GM23338 (cell line): ENCODE measurements around the gene NCBP3. TPM values are rescaled to one million over a fixed set of nuclear protein-coding genes. Genes with fewer than 3 reads are reported as not detected.

Source experiments
- ATAC-seq: fragments of 200-7000 bp; cut with Tn5 transposase; 3 replicates; pipeline ENCODE4 v1.9.1; 2020
- DNase-seq: peaks from one replicate; pipeline ENCODE4 v3.0.0-alpha.2; 2015; ENCODE audit warnings: low spot score
- H2AFZ ChIP-seq: fragments of 200-600 bp; sonication (generic); 2 replicates; pipeline ENCODE4 v1.8.0; 2016; ENCODE audit warnings: antibody characterized with exemption, mild to moderate bottlenecking, moderate library complexity
- H3F3A ChIP-seq: fragments of 200-600 bp; sonication (generic); replicated peaks from 2 replicates; pipeline ENCODE4 v1.8.0; 2017; ENCODE audit warnings: antibody characterized with exemption, mixed run types, low read depth
- H3K27ac ChIP-seq: fragments of 200-600 bp; sonication (generic); 2 replicates; pipeline ENCODE4 v1.6.1; 2016; ENCODE audit warnings: low read depth
- H3K27me3 ChIP-seq: fragments of 200-600 bp; sonication (generic); 2 replicates; pipeline ENCODE4 v1.8.0; 2016; ENCODE audit warnings: mild to moderate bottlenecking, mixed run types, moderate library complexity; ENCODE audit not compliant: insufficient read depth
- H3K36me3 ChIP-seq: fragments of 200-600 bp; sonication (generic); 2 replicates; pipeline ENCODE4 v1.8.0; 2016; ENCODE audit warnings: mild to moderate bottlenecking; ENCODE audit not compliant: insufficient read depth
- H3K4me1 ChIP-seq: fragments of 200-600 bp; sonication (generic); 2 replicates; pipeline ENCODE4 v1.8.0; 2016; ENCODE audit warnings: mild to moderate bottlenecking, moderate library complexity; ENCODE audit not compliant: insufficient read depth
- H3K4me2 ChIP-seq: fragments of 200-600 bp; sonication (generic); 2 replicates; pipeline ENCODE4 v1.7.1; 2017; ENCODE audit warnings: mixed run types
- H3K4me3 ChIP-seq: fragments of 200-600 bp; sonication (generic); 2 replicates; pipeline ENCODE4 v1.6.1; 2016; ENCODE audit warnings: mixed run types
- H3K79me2 ChIP-seq: fragments of 200-600 bp; sonication (generic); replicated peaks from 2 replicates; pipeline ENCODE4 v1.8.0; 2017; ENCODE audit warnings: mild to moderate bottlenecking; ENCODE audit not compliant: insufficient read depth
- H3K9me2 ChIP-seq: fragments of 200-600 bp; sonication (generic); 2 replicates; pipeline ENCODE4 v1.8.0; 2017; ENCODE audit not compliant: insufficient read depth
- H4K20me1 ChIP-seq: fragments of 200-600 bp; sonication (generic); replicated peaks from 2 replicates; pipeline ENCODE4 v1.8.0; 2017; ENCODE audit warnings: mild to moderate bottlenecking; ENCODE audit not compliant: insufficient read depth
- H3K27ac Mint-ChIP-seq: 2 replicates; pipeline ENCODE4 v1.8.0; 2020; ENCODE audit warnings: inconsistent platforms, mild to moderate bottlenecking, moderate library complexity, mixed read lengths
- H3K27me3 Mint-ChIP-seq: 3 replicates; pipeline ENCODE4 v1.8.0; 2022; ENCODE audit warnings: low read depth, mild to moderate bottlenecking, moderate library complexity, mixed read lengths, inconsistent platforms; ENCODE audit not compliant: insufficient read depth, poor library complexity
- H3K36me3 Mint-ChIP-seq: 3 replicates; pipeline ENCODE4 v1.8.0; 2021; ENCODE audit warnings: low read depth, mild to moderate bottlenecking, inconsistent platforms, moderate library complexity, mixed read lengths
- H3K4me1 Mint-ChIP-seq: 3 replicates; pipeline ENCODE4 v1.8.0; 2020; ENCODE audit warnings: mild to moderate bottlenecking, inconsistent platforms, mixed read lengths
- H3K4me3 Mint-ChIP-seq: 3 replicates; pipeline ENCODE4 v1.8.0; 2021; ENCODE audit warnings: moderate library complexity, mild to moderate bottlenecking, inconsistent platforms, mixed read lengths
- H3K9me3 Mint-ChIP-seq: 3 replicates; pipeline ENCODE4 v1.8.0; 2020; ENCODE audit warnings: moderate library complexity, mild to moderate bottlenecking, inconsistent platforms, mixed read lengths
- CTCF ChIP-seq, 2 experiments: fragments of 200-600 bp in 1 of 2; sonication (generic) in 1 of 2; conservative IDR thresholded peaks; 2 replicates each; pipeline versions ENCODE4 v1.5.1 to v1.6.1; 2016 to 2017; ENCODE audit warnings: antibody characterized with exemption in 2 of 2, low read depth in 2 of 2, mild to moderate bottlenecking in 2 of 2, moderate library complexity in 1 of 2
- ETS1 ChIP-seq: IDR thresholded peaks from 2 replicates; pipeline ENCODE4 v1.6.1; 2016; ENCODE audit warnings: antibody characterized with exemption
- EZH2 ChIP-seq: fragments of 200-600 bp; sonication (generic); IDR thresholded peaks from one replicate; pipeline ENCODE4 v1.8.0; 2017; ENCODE audit warnings: antibody characterized with exemption, mild to moderate bottlenecking, low read depth; ENCODE audit not compliant: unreplicated experiment
- EZH2phosphoT487 ChIP-seq: fragments of 200-600 bp; sonication (generic); IDR thresholded peaks from one replicate; pipeline ENCODE4 v1.8.1; 2018; ENCODE audit warnings: antibody characterized with exemption; ENCODE audit not compliant: unreplicated experiment
- JUNB ChIP-seq: IDR thresholded peaks from one replicate; pipeline ENCODE4 v1.6.1; 2016; ENCODE audit warnings: antibody characterized with exemption; ENCODE audit not compliant: unreplicated experiment
- REST ChIP-seq: IDR thresholded peaks from one replicate; pipeline ENCODE4 v1.6.1; 2018; ENCODE audit warnings: antibody characterized with exemption; ENCODE audit not compliant: unreplicated experiment
- ZNF114 ChIP-seq: fragments of 250-450 bp; sonication (Bioruptor Pico); IDR thresholded peaks from 2 replicates; pipeline ENCODE4 v1.5.0; 2020; ENCODE audit warnings: mild to moderate bottlenecking, moderate library complexity
- ZNF462 ChIP-seq: fragments of 250-450 bp; sonication (Bioruptor Pico); IDR thresholded peaks from 2 replicates; pipeline ENCODE4 v1.5.0; 2020; ENCODE audit warnings: mild to moderate bottlenecking, moderate library complexity
- polyA plus RNA-seq: library from polyadenylated mRNA; unstranded; fragments of >200 nt; fragmentation: Nextera tagmentation; extraction: Ambion mirVana; gene quantifications from 2 replicates; pipeline ENCODE4 v1.2.1, GENCODE V29; 2016
- total RNA-seq: library from RNA; depleted of rRNA; stranded (reverse); fragments of >200 nt; shearing (Covaris generic); gene quantifications from 2 replicates; pipeline ENCODE4 v1.2.3, GENCODE V29; 2014

Gene NCBP3
- total and polyA plus RNA-seq, 2 experiments from 2014 or later: 35.5 to 42.8 TPM

- TF ChIP-seq REST: no peak
- TF ChIP-seq CTCF (conservative IDR thresholded peaks at IDR 0.05; ENCODE audit: low read depth in 2 of 2): no peak
Observed at GRCh38 chr17:3877220-3877619, 31.2 kb upstream of the NCBP3 start (continued).

- Histone ChIP-seq H3K4me3 (no peak overlapping the region), H3K4me1 (no peaks in the 10 kb centered on the region), H3K36me3 (no peaks in the 10 kb centered on the region), H4K20me1 (no peaks in the 10 kb centered on the region; the same call in 1 of the 2 replicates), H3K9me2 (no peaks in the 10 kb centered on the region), H3F3A (no peaks in the 10 kb centered on the region), H3K4me2 (no peak overlapping the region), H3K79me2 (no peaks in the 10 kb centered on the region), H2AFZ (no peak overlapping the region), H3K27ac (no peak overlapping the region), H3K27me3 (no peaks in the 10 kb centered on the region)
- no peak for DNase-seq
- Mint-ChIP-seq H3K27me3 (peaks cover 9% of the 10 kb centered on the region), H3K27ac (no peak overlapping the region), H3K9me3 (no peaks in the 10 kb centered on the region), H3K4me1 (no peaks in the 10 kb centered on the region; the same call in 2 of the 3 replicates), H3K4me3 (no peak overlapping the region), H3K36me3 (peaks cover 25% of the 10 kb centered on the region)
- no peak for ATAC-seq
- TF ChIP-seq ZNF114 (no peak), ETS1 (no peak), JUNB (no peak), REST (no peak), ZNF462 (CRISPR knock-in tag) (no peak), EZH2phosphoT487 (no peak), EZH2 (no peak)
Observed at GRCh38 chr17:3875317-3875716, 29.3 kb upstream of the NCBP3 start.
